GM18526 (cell line): ENCODE data around the gene RPEL1.

Experiments
- POLR2A ChIP-seq: IDR thresholded peaks from 3 replicates; pipeline ENCODE4 v1.6.1; 2011; ENCODE audit not compliant: insufficient read length; ENCODE audit errors: extremely low read depth

Gene RPEL1

DNA sequence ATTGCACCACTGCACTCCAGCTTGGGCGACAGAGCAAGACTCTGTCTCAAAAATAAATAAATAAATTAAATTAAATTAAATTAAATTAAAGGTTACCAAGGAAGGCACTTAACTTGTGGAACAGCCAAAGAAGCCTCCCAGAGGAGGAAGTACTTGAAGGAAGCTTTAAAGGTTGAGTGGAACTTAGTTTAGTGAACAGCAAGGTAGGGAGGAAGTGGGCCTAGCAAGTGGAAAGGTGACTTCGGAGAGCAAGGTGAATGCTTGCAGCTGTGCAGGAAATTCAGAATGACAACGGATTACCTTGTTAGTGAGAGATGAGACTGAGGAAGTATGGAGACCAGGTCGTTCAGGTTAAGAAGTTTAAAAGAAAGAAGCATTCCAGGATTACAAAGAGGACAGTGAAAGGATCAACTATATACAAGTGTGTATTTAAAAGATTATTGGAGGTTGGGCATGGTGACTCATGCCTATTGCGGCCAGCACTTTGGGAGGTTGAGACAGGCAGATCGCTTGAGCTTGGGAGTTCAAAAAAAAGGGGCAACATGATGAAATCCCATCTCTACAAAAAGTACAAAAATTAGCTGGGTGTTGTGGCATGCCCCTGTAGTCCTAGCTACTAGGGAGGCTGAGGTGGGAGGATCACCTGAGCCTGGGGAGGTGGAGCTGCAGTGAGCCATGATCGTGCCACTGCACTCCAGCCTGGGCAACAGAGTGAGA lies 12.8 kb upstream of the RPEL1 start:
- no peak for TF ChIP-seq POLR2A

DNA sequence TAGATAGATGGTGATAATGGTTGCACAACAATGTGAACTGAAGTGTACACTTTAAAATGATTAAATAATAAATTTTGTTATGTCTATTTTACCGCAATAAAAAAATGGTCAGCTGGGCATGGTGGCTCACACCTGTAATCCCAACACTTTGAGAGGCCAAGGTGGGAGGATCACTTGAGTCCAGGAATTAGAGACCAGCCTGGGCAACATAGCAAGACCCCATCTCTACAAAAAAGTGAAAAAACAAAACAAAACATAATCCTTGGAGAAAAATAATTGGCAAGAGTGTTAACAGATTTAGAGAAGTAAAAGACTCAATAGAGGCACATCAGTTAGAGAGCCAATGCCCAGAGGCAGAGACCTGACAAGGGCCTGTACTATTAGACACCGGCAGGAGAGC lies 9.9 kb upstream of the RPEL1 start:
- TF ChIP-seq POLR2A: no peak

DNA sequence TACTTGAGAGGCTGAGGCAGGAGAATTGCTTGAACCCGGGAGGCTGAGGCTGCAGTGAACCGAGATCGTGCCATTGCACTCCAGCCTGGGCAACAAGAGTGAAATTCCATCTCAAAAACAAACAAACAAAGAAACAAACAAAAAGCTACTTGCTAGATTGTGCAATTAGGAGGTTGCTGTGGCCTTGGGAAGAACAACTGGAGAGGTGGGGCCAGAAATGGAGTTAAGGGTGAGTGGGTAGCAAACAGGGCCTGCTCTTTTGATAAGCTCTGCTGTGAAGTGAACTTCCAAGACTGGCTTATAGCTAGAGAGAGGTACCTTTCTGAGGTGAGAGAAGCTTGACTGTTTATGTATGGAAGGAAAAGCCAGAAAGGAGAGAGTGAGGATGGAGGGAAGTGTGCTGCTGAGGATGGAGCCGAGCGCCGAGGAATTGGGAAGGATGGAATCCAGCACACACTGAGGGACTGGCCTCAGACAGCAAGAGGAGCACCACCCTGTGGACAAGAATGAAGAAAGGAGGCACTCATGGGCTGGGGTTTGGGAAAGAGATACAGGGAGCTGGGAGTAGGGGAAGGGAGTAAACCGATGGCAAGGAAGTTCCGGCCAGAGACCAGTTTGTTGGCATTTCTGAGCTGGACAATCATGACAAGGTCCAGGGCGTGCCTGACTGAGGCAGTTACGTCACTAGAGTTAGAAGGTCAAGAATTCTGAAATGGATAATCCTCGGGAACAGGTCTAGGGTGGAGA lies 7.0 kb upstream of the RPEL1 start:
- no peak for TF ChIP-seq POLR2A

DNA sequence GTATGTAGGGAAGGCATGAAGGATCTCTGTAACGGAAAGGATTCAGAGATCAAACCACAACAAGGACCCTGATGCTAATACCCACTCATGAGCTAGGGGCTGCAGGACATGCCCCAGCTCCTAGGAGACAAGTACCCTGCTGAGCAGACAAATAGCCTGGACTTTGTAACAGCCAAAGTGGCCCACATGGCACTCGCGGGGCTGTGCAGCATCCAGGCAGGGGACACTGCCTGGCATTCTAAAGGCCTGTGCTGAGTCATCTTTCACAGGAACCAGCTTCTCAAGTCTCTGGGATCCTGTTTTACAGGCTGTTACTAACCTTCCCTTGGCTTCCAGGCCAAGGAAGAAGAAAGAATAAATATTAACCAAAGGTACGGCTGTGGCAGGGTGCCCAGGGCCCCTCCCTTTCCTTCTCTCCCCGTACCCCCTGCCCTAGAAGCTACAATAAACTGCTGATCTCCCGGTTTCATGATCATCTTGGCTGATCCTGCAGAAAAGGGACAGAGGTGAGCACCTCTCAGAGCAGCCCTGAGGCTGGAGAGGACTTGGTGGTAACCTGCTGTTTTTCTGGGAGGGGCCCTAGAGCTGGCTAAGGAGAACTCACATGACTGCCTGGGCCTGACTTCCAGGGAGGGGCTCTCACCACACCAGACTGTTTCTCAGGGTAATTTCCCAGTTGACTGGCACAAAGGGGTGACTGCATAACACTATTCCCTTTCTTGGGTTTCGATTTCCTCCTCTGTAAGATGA lies 4.2 kb upstream of the RPEL1 start:
- no peak for TF ChIP-seq POLR2A

DNA sequence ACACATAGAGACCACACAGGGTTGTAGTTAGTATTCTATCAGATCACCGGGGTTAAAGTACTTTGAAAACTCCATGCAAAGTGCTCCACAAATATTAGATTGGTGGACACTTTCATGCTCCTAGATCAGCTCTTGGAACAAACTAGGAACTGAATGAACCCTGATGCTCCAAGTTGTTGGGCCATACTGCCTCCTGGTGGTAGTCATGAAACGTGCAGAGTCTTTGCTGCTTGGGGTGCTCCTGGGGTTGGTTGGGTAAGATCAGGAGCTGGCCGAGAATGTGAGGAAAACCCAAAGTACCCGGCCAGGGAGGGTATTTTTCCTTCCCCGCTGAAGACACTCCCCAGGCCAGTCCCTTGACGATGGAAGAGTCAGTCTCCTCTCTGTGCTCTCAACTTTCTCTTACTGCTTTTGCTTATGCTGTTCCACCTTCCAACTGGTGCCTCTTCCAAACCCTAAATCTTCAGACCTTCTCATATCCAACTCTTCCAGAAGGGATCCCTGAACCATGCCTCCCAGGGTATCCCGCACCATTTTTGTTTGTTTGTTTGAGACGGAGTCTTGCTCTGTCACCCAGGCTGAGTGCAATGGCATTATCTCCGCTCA lies 918 bp upstream of the RPEL1 start:
- TF ChIP-seq POLR2A: no peak

DNA sequence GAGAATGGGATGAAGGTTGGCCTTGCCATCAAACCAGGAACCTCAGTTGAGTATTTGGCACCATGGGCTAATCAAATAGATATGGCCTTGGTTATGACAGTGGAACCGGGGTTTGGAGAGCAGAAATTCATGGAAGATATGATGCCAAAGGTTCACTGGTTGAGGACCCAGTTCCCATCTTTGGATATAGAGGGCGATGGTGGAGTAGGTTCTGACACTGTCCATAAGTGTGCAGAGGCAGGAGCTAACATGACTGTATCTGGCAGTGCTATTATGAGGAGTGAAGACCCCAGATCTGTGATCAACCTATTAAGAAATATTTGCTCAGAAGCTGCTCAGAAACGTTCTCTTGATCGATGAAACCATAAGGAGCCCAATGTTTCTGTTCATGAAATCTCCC lies 637 bp downstream of the RPEL1 start:
- no peak for TF ChIP-seq POLR2A

DNA sequence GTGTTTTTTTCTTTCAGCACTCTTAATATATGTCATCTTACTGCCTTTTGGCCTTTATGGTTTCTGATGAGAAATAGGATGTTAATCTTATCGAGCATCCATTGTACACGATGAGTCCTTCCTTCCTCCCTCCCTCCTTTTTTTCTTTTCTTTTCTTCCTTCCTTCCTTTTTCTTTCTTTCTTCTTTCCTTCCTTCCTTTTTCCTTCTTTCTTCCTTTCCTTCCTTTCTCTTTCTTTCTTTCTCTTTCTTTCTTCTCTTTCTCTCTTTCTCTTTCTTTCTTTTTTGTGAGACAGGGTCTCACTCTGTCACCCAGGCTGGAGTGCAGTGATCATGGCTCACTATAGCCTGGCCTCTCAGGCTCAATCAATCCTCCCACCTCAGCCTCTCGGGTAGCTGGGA lies 8.4 kb downstream of the RPEL1 start:
- TF ChIP-seq POLR2A: no peak

DNA sequence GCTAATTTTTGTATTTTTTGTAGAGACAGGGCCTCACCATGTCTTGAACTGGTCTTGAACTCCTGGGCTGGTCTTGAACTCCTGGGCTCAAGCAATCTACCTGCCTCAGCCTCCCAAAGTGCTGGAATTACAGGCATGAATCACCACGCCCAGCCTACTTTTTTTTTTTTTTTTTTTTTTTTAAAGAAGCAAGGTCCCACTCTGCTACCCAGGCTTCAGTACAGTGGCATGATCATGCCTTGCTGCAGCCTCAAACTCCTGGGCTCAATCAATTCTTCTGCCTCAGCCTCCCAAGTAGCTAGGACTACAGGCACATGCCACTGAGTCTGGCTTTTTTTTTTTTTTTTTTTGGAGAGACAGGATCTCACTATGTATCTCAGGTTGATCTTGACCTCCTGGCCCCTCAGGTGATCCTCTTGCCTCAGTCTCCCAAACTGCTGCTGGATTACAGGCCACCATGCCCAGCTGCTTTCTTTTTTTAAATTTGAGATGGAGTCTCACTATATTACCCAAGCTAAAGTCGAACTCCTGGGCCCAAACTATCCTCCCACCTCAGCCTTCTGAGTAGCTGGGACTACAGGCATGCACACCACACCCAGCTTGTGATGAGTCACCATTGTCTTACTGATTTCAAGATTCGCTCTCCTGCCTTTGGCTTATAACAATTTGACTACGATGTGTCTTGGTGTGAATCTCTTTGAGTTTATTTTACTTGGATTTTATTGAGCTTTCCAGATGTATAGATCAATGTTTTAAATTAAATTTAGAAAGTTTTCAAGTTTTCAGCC lies 9.0 kb downstream of the RPEL1 start:
- no peak for TF ChIP-seq POLR2A

DNA sequence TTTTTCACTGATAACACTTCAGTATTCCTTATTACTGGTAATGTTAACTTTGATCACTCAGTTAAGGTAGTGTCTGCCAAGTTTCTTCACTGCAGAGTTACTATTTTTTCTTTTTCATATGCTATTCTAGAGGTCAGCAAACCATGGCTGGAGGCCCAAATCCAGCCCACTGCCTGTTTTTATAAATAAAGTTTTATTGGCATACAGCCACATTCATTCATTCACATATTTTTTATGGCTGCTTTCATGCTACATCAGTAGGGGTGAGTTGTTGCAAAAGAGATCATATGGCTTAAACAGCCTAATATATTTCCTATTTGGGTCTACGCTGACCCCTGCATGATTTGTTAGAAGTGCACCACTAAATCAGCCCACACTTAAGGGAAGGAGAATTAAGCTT lies 10.9 kb downstream of the RPEL1 start:
- TF ChIP-seq POLR2A: no peak

DNA sequence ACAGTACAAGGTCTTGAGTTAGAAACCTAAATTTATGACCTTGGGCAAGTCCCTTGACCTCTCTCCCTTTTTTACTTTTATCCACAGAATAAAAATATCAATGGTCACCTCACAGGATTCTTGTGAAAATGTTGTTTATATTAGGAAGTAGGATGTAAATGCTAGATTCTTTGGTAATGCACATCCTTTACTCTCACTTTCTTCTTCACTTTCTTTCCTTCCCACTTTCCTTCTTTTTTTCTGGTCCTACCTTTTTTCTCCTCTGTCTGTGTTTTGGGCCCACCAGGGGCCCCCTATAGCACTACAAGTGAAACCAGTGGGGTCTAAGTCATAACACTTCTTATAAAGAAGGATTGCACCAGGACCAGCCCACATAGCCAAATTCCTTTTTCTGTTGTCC lies 12.1 kb downstream of the RPEL1 start:
- no peak for TF ChIP-seq POLR2A

DNA sequence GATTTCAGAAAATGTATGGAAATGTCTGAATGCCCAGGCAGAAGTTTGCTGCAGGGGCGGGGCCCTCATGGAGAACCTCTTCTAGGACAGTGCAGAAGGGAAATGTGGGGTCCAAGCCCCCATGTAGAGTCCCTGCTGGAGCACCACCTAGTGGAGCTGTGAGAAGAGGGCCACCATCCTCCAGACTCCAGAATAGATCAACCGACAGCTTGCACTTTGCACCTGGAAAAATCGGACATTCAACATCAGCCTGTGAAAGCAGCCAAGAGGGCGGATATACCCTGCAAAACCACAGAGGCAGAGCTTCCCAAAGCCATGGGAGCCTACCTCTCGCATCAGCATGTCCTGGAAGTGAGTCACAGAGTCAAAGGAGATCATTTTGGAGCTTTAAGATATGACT lies 14.3 kb downstream of the RPEL1 start:
- no peak for TF ChIP-seq POLR2A

DNA sequence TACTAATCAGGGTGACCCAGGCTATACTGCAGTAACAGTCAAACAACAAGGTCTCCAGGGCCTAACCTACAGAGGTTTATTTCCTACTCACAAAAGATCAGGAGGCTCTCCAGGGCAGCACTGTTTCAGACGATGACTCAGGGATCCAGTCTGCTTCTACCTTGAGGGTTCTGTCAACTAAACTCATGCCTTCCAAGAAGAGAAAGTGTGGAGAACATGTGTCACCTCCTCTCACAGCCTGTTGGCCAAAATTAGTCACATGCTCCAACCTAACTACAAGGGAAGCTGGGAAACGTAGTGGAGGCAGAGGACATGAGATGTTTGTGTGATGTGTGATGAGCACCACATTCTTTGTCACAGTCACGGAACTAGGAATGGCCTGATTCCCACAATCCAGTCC lies 16.5 kb downstream of the RPEL1 start:
- TF ChIP-seq POLR2A: no peak

DNA sequence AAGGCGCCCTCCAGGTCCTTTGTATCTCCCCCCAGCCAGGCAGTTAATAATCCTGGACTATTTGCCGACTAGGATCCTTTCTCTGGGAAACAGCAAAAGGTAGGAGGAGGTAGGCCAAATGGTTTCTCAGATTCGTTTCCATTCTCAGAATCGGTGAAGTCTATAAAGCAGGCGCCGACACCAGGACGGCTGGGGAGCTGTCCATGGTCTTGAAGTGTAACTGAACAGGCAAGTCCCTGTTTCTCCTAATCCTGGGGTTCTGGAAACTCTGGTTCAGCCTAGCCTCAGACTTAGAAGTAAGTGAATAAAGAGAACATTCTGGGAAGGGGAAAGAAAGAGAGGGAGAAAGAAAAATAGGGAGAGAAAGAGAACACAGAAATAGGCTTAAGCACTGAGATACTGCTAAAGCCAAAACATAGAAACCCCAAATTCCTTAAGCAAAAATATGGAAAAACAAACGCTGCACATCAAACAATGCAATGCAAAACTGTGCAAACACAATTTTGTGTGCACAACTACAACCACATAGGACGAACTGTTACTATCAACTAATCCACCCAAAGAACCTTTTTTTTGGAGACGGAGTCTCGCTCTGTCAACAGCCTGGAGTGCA lies 20.1 kb downstream of the RPEL1 start:
- TF ChIP-seq POLR2A: no peak

DNA sequence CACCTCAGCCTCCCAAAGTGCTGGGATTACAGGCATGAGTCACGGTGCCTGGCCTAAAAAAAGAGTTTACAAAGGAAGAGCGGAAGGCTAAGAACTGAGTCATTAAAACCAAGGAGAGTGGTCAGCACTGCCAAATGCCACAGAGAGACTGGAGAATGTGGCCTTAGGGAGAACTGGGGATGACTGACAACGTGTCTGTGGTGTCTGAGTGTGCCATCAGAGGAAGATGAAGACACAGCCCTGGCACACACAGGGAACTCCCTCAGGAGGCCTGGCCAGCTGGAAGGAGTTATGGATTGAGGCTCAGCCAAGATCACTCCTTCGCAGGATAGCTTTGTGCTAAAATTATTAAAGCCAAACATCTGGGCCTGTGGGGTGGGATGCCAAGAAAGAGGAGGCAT lies 27.4 kb downstream of the RPEL1 start:
- TF ChIP-seq POLR2A: no peak
